NCI-H146 (cell line): ENCODE results near the gene MMP3.

Source experiments
- DNase-seq: peaks from one replicate; lab custom pipeline; 2025; lab: John Stamatoyannopoulos, UW

The MMP3 gene

GRCh38 chr11:102831489-102832440 is 11.6 kb downstream of the MMP3 start:
- DNase-seq = no peak

DNA sequence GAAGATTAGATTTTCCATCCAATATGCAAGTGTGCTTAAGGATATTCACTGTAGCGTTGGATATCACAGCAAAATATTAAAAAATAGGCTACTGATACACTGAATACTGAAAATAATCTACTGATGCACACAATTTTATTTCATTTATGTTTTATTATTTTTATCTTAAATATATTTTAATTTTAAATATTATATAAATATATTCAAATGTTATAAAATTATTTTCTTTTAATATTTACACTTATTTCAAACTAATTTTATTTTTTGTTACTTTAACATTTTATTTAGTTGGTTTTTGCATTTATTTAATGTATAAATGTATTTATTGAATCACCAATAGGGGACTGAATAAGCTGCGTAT is 12.3 kb downstream of the MMP3 start:
- no peak for DNase-seq

DNA sequence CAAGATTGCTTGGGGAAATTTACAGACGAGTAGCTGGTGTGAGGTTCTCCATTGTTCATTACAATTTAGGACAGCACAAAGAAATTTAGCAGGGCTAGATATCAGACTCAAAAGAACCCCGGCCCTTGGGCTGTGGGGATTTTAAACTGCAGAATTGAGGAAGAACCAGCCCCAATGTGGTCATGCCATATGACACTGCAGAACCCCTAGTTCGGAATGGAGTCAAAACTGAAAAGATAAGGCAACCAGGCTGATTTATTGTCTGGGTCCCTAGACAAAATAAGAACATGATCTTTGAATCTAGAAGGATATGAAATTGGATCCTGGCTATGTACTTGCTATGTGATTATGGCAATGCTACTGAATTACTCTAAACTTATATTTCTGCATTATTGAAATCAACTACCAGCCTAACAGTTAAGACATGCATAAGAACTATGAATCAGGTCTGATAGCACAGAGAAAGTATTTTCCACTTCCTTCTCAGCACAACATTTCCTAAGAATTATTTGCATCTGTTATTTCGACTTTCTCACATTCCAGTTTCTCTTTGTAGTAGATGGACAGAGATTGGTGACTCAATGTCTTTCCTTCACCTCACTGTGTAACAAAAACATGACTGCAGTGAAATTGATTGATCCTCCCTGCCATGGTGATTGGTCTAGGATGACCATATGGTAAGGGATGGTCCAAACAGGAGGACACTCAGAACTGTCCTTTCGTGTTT is 13.2 kb downstream of the MMP3 start:
- no peak for DNase-seq

GRCh38 chr11:102829316-102830000 is 14.0 kb downstream of the MMP3 start:
- DNase-seq = no peak

DNA sequence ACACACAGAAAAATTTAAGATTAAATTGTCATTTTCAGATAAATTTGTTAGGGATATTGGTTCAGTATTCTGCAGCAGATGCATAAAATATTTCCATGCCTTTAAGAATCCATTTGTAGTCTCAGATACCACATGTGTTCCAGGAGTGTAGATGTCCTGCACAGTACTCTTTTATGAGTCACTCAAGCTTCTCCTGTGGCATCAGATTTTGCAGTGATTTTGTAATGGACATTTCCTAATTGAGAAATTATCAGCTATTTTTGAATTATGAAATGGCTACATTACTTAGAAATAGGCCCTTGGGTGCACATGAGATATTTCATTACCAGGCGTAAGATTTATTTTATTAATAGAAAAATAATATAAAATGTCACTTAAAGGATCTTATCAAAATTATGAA is 18.9 kb downstream of the MMP3 start:
- no peak for DNase-seq

- DNase-seq = no peak
These were observed 23.9 kb downstream of the MMP3 start for GRCh38 chr11:102819491-102819890.

- DNase-seq = no peak
These were observed 29.9 kb downstream of the MMP3 start for GRCh38 chr11:102813484-102813883.

- DNase-seq = no peak
These were observed 31.2 kb downstream of the MMP3 start for GRCh38 chr11:102812188-102812587.

- DNase-seq = no peak
These were observed 32.3 kb downstream of the MMP3 start for GRCh38 chr11:102810950-102811660.

GRCh38 chr11:102809971-102810370 is 33.4 kb downstream of the MMP3 start:
- DNase-seq = no peak

GRCh38 chr11:102807921-102808320 is 35.5 kb downstream of the MMP3 start:
- peak; percentile 26 for DNase-seq

GRCh38 chr11:102806296-102806695 is 37.1 kb downstream of the MMP3 start:
- no peak for DNase-seq

- DNase-seq = no peak
These were observed 41.1 kb downstream of the MMP3 start for GRCh38 chr11:102802341-102802740.

DNA sequence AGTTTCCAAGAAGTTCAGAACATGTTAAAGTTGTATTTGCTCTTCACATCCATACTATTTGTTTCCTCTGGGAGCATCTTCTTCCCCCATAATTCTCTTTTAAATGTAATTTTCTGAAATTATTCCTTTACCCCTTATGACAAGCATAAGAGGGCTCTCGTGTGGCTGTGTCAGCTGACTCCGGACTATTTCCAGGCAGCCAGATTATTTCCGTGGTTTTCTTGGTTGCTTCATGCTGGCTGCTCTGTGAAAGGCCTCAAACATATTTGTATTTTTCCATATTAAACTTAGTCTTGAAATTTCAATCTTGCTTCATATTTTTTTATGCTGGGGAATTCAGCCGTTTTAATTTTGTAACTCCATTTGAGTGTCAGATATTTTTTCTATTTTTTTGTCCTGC is 42.6 kb downstream of the MMP3 start:
- no peak for DNase-seq

DNA sequence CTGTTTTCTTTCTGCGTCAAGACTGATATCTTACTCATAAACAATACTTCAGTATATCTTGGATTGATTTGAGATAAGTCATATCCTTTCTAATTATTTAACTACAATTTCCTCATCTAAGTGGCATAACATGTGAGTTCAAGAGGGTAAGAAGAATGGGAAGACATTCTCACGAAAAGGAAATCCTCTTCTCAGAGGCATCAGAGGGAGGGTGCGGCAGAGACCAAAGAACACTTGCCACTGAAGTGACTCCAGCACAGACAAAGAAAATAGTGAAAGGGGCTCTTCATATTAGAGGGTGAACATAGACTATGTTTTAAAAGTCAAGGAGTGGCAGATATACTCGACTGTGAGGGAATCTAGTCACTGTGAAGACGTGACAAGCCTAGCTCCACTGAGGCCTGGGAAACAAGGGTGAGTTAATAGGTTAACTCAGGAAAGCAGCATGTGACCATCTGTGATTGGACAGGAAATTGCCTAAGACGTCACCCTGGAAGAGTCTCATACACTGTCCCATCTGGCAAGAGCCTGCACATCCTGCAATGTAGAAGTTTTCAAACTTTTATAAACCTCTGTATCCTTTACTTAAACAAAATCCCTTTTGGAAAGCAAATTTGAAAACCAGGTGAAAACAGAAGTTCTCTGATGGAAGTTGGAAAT is 43.6 kb downstream of the MMP3 start:
- DNase-seq = no peak

GRCh38 chr11:102798012-102798746 is 45.2 kb downstream of the MMP3 start, which contains the start of gene MMP1:
Gene MMP1, minus strand, starts transcription at chr11:102798160. Its CDS starts 68 bp downstream, at chr11:102798092.
- DNase-seq = no peak

- DNase-seq = no peak
These were observed 49.0 kb downstream of the MMP3 start for GRCh38 chr11:102794382-102794781.

GRCh38 chr11:102793677-102794290 is 49.6 kb downstream of the MMP3 start:
- DNase-seq = no peak

DNA sequence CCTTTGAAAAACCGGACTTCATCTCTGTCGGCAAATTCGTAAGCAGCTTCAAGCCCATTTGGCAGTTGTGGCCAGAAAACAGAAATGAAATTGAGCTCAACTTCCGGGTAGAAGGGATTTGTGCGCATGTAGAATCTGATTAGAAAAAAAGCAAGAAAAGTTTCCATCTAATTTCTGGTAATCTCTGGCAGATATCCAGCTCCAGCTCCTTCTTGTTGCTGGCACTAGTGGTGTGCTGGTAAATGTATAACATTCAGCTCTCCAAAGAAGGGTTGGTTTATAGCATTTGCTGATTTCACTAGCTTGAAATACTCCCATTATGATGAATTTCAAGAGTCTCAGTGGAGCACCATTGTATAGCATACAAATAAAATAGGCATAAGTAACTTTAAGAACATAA is 50.8 kb downstream of the MMP3 start:
- DNase-seq = no peak
